GM18907 (cell line): ENCODE results near the gene EPS8L3.
"Not testable (repeated sequence)": the region's sequence is repeated elsewhere in the genome, so short reads cannot be mapped to it uniquely, and the experiment has no call there.

Source experiments
- ATAC-seq: cut with Tn5 transposase; IDR thresholded peaks from one replicate; pipeline ENCODE4 v1.9.1; 2021; ENCODE audit warnings: mild to moderate bottlenecking, moderate library complexity; ENCODE audit not compliant: unreplicated experiment

Gene EPS8L3

GRCh38 chr1:109782514-109782913 is 18.8 kb upstream of the EPS8L3 start:
- no peak for ATAC-seq

- ATAC-seq: no peak
Measured at GRCh38 chr1:109781806-109782205, 18.1 kb upstream of the EPS8L3 start.

GRCh38 chr1:109780982-109781381 is 17.3 kb upstream of the EPS8L3 start:
- ATAC-seq: no peak

GRCh38 chr1:109777980-109778625 is 14.4 kb upstream of the EPS8L3 start:
- no peak for ATAC-seq

GRCh38 chr1:109777436-109777835 is 13.7 kb upstream of the EPS8L3 start:
- no peak for ATAC-seq

GRCh38 chr1:109776911-109777310 is 13.2 kb upstream of the EPS8L3 start:
- peak; percentile 65 for ATAC-seq

GRCh38 chr1:109776206-109776835 is 12.6 kb upstream of the EPS8L3 start:
- peak; percentile 9 for ATAC-seq

GRCh38 chr1:109775398-109775797 is 11.7 kb upstream of the EPS8L3 start:
- no peak for ATAC-seq

- no peak for ATAC-seq
Measured at GRCh38 chr1:109773900-109774485, 10.3 kb upstream of the EPS8L3 start.

GRCh38 chr1:109773203-109773899 is 9.6 kb upstream of the EPS8L3 start:
- ATAC-seq: peak; percentile 72

- no peak for ATAC-seq
Measured at GRCh38 chr1:109772658-109773202, 9.0 kb upstream of the EPS8L3 start.

GRCh38 chr1:109771712-109772657 is 8.3 kb upstream of the EPS8L3 start:
- no peak for ATAC-seq

GRCh38 chr1:109770331-109771095 is 6.8 kb upstream of the EPS8L3 start:
- ATAC-seq: no peak

- ATAC-seq: no peak
Measured at GRCh38 chr1:109769330-109770078, 5.8 kb upstream of the EPS8L3 start.

- ATAC-seq: no peak
Measured at GRCh38 chr1:109768820-109769219, 5.1 kb upstream of the EPS8L3 start.

- no peak for ATAC-seq
Measured at GRCh38 chr1:109768335-109768650, 4.6 kb upstream of the EPS8L3 start.

- no peak for ATAC-seq
Measured at GRCh38 chr1:109767637-109768334, 4.1 kb upstream of the EPS8L3 start.

- not testable (repeated sequence) for ATAC-seq
Measured at GRCh38 chr1:109766991-109767636, 3.4 kb upstream of the EPS8L3 start.
